Measurements from ENCODE around the gene RHOF. TPM values are rescaled to one million over a fixed set of nuclear protein-coding genes. Genes with fewer than 3 reads are reported as not detected.
"Not testable (repeated sequence)": the region's sequence is repeated elsewhere in the genome, so short reads cannot be mapped to it uniquely, and the experiment has no call there.

RHOF gene
- polyA plus RNA-seq, 12 donors: 0.43 to 23.3 (median 1.6) TPM; not detected in 1

DNA sequence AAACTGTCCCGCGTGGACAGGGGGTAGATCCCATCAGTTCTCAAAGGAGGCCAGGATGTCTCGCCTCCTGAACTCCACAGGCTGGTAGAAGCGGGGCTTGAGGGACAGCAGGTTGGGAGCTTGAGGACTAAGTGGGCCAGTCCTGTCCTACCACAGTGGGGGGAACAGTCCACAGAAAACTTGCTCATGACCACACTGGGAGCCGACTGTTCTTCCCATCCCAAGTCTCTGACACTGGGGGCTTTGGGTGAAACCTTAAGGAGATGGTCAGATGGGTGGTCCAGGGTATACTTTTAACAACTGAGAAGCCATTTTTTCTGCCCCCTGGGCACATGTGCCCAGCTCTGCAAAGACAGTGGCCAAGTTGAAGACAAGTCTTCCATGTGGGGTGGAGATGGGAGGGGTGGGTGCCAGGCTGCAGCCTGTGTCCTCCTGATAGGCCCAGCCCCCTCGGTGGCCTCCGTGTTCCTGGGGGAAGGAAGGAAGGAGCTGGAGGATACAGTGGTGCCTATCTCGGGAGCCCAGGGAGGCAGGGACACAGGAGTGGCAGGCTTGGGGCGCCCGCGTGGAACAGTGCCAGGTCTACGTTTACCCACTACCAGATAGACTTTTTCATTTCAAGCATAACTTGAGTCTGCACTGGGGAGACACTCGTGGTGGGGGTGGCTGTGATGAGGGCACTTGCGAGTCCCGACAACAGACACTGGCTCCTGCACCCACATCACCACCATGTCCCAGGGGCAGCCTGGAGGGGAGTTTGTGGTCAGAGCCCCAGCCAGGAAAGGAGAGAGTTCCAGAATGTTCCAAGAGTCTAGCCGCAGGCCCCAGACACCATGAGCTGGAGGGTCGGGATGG is 14.7 kb downstream of the RHOF start:
- DNase-seq: no peak

DNA sequence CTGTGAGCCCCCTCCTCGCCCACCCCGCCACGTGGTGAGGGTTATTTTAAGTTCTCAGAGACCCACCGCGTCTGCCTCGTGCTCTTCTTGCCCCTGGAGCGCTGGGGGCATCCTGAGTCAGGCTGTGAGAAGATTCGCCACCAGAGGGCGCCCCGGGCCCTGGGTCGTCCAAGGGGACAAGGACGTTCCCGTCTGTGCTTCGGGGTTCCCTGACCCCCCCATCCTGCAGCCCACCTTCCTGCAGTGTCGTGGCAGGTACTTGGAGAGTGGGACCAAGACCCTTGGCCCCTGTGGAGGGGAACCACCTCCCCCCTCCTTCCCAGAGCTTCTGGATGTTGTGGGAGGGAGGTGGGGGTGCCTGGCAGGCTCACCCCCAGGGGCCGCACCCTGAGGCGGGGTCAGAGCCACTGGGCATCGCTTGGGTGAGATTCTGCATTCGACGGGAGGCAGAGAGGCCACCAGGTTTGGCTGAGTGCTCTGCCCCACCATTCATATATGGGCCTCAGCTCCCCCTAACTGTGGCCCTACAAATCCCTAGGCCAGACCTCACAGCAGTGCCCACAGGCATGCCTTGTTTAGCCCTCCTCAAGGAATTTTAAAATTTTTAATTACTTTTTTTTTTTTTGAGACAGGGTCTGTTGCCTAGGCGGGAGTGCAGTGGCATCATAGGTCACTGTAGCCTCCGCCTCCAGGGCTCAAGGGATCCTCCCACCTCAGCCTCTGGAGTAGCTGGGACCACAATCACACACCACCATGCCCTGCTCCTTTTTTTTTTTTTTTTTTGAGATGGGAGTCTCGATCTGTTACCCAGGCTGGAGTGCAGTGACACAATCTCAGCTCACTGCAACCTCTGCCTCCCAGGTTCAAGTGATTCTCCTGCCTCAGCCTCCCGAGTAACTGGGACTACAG is 17.0 kb downstream of the RHOF start:
- DNase-seq: no peak

DNA sequence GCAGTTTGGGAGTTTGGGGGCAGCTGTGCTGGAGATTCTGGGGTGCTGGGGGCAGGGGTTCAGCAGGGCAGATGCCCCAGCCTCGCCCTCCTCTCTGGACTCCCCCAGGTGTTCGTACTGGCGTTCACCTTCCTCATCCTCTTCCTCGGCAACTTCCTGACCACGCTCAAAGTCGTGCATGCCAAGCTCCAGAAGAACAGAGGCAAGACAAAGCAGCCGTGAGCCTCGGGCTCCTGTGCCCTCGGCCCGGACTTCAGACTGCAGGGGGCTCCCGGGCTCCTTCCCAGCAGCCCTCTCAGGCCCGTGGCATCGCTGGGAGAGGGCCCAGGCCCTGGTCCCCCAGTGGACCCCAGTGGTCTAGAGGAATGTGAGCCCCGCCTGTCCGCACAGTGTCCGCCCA is 18.0 kb downstream of the RHOF start:
- DNase-seq: no peak

DNA sequence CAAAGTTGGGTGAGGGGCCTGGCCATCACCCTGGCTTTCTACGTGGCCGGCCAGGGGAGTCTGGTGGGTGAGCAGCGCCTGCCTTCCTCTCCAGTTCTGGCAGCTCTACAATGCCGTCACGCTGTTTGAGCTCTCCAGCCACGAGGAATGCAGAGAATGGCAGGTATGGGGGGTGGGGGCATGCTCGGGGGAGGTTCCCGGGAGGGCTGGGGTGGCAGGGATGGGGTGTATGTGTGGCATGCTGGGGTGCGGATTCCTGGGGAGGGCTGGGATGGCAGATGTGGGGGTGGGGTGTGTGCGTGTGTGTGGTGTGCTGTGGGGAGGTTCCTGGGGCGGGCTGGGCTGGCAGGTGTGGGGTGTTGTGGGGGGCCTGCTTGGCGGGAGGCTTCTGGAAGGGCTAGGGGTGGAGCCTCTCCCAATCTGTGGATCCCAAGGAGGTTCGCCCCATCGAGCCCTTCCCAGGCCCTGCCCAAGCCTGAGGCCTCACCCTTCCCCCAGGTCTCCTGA is 18.5 kb downstream of the RHOF start:
- no peak for DNase-seq

DNA sequence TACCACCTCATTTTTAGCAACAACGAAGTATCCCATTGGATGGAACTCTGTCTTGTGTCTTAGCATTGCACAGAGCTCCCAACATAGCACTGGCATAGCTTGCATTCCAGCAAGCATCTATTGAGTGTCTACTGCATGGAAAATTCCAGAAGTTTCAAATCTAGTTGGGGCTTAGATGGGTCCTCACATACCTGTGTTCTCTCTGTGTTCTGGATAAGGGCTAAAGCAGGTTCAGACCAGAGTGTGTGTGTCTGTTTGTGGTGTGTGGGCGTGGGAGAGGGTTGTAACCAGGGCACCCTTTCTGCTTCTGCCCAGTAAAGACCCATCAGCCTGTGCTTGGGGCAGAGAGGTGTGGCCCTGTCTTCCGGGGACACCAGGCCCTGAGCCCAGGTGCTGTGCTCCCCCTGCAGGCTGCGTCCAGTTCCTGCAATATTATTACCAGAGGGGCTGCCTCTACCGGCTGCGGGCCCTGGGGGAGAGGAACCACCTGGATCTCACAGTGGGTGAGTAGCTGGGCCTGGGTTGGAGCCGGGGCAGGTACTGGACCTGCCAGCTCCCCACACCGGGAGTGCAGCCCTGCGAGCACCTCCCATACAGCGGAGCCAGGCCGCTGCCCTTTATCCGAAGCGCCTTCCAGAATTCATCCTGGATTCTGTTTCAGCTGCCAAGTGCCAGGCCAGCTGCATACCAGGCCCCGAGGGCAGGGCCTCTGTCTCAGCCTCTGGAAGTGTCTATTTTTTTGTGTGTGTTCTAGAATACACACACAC is 20.3 kb downstream of the RHOF start:
- no peak for DNase-seq

DNA sequence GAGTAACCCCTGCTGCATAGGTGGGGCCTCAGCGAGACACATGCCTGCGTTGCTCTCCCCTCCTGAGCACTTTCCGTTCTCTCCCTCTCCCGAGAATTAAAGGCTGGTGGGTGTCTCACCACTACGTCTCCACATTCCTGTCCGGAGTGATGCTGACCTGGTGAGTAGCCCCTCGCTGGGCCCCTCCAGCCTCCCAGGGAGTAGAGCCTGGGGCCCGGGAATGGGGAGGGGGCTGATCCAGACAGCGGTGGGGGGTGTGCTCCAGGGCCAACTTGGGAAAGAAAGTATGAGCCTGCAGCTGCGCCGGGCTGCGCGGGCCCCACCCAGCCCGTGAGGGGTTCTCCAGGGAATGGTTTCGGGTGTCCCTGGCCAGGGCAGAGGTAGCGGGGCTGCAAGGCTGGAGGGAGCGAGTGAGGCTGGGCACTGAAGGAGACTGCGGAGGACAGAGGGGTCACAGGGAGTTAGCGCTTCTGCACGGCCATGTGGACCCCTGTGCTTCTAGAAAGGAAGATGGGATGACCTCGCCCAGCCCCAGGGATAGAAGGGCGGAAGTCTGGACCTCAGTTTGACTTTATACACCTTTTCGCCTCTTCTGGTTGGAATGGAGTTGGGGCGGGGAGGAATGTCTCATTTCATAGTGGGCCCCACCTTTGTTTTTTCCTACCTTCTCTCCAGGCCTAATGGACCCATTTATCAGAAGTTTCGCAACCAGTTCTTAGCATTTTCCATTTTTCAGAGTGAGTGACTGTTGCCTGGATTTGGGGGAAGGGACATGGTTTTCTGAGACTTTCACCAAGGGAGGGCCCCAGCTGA is 22.5 kb downstream of the RHOF start:
- DNase-seq: no peak

DNA sequence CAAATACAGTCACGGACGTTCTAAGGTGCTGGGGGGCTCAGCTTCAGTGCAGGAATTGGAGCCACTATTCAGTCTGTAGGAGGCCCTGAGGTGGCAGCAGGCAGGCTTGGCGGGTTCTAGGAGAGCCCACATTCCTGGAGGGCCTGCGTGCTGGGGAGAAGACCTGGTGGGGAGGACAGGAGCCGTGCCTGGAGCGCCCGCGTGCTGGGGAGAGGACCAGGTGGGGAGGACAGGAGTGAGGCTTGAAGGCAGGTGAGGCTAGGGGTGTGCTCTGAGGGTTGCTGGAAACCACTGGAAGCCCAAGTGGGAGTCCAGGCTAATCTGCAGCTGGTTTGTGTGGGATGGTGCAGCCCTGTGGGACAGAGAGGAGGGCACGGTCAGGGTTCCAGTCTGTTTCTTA is 23.1 kb downstream of the RHOF start:
- DNase-seq: no peak

DNA sequence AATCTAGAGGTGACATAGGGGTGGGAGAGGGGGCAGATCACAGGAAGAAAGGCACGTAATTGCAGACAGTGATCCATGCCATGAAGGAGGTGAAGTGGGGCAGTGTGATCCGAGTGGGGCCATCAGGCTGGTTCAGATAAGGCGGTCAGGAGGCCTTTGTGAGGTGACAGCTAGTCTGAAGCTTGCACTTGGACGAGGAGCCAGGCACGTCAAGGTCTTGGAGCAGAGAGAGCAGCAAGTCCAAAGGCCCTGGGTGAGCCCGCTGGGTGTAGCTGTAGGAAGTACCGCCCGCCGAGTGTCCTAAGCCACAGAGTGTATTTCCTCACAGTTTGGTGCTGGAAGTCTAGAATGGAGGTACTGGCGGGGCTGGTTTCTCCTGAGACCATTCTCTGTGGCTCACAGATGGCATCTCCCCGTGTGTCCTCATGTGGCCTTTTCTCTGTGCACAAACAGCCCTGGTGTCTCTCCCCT is 23.6 kb downstream of the RHOF start:
- DNase-seq: no peak

DNA sequence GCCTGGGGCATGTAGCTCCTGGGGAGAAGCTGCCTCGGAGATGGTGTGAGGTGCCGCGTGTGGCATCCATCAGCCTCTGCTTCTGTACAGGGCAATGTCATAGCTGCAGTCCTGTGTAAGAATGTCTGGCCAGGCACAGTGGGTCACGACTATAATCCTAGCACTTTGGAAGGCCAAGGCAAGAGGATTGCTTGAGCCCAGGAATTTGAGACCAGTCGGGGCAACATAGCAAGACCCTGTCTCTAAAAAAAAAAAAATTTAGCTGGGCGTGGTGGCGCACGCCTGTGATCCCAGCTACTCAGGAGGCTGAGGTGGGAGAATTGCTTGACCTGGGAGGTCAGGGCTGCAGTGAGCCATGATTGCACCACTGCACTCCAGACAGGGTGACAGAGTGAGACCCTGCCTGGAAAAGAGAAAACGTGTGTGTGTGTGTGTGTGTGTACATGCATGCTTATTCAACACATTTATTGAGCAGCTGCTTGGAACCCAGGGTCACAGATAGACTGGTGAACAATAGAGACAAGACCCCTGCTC is 24.1 kb downstream of the RHOF start:
- no peak for DNase-seq

DNA sequence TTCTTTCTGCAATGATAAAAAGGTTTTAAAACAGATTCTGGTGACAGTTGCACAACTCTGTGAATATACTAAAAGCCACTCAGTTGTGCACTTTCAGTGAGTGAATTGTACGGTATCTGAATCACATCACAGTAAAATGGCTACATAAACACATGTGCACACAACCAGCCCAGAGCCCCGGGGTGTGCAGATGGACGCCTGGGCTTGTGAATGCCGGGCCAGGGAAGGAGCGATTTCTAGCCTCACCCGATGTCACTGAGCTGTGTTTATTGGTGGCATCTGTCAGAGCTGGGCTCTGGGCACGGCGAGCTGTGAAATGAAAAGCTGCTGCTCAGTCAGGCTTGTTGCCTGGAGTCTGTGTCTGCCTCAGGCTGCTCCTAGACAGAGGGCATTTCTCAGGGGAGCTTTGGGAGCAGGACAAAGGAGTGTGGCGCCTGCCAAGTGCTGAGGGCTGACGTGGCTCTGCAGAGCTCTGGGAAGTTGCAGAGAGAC is 25.9 kb downstream of the RHOF start:
- no peak for DNase-seq

DNA sequence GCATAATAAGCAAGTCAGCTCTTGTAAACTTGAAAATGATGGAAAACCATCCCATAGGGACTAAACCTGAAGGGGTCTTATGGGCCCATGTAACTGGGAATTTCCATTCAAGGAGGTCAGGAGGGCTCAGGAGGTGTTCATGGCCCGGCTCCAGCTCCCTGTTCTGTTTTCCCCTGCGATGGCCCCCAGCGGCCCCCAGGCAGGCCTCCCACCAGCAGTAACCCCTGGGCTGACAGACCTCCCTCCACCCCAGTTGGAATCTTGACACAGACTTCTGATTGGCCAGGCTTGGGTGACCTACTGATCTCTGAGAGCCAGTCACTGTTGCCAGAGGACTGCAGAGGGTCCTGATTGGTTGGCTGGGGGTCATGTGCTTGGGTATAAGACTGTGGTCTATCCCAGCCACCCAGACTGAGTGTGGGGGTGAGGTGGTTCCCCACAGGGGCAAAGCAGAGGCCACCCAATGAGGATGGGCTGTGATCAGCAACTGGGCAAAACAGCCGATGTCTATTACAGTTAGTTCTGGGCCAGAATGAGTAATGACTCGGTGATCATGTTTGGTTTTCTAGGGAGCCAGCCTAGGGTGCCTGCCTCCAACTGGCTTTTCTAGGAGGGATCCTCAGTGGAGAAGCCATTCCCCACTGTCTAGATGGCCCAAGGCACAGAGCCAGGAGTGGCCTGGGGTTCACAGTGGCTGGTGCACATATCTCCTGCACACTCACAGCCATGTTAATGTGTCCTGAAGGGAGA is 27.0 kb downstream of the RHOF start:
- no peak for DNase-seq

DNA sequence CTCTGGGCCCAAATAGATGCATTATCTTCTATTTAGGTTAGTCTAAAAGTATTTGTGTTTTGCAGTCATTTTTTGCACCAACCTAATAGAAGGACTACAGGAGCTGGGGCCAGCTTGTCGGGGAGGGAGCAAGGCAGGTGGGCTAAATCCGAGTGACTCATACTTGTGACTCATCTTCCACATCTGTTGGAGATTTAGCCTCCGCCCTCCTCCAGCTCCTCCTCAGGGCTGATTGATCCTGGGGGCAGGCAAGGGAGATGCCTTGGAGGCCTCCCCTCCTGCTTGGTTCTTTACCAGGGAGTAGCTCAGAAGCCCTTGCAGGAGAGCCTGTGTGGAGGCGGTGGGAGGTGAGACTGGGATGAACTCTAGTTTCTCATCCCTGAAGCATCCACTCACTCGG is 27.9 kb downstream of the RHOF start:
- DNase-seq: no peak

DNA sequence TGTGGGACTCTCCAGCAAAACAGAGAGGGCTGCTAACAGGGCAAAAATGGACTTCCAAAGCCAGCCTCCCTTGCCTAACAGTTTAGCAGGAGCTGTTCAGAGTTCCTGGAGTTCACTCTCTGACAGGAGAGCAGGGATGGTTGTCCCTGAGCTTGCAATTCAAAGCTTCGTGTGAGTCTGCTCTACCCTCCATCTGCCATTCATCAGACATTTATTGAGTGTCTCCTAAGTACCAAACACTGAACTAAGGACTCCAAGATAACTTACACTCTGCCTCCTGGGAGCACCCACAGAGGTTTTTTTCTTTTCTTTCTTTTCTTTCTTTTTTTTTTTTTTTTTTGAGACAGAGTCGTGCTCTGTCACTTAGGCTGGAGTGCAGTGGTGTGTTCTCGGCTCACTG is 28.7 kb downstream of the RHOF start:
- no peak for DNase-seq

DNA sequence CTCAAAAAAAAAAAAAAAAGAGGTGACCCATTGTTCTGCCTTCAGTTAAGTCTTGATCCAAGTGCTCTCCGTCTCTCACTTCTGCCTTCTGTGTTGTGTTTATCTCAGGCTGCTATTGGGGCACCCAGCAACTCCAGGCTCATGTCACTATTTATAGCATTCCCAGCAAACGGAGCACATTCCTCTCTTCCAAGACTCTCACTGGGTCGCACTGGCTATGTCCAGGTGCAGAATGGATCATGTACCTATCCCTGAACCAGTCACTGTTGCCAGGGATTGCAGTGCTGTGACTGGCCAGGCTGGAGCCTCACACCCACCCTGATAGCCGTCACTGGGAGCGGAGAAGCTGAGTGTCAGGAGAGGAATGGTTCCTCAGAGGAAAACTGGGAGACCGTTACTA is 31.2 kb downstream of the RHOF start:
- peak; percentile 51 for DNase-seq

DNA sequence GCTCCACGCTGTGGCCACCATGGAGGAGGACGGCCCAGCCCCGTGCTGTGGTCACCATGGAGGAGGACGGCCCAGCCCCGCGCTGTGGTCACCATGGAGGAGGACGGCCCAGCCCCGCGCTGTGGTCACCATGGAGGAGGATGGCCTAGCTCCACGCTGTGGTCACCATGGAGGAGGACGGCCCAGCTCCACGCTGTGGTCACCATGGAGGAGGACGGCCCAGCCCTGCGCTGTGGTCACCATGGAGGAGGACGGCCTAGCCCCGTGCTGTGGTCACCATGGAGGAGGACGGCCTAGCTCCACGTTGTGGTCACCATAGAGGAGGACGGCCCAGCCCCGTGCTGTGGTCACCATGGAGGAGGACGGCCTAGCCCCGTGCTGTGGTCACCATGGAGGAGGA is 35.0 kb downstream of the RHOF start:
- not testable (repeated sequence) for DNase-seq

DNA sequence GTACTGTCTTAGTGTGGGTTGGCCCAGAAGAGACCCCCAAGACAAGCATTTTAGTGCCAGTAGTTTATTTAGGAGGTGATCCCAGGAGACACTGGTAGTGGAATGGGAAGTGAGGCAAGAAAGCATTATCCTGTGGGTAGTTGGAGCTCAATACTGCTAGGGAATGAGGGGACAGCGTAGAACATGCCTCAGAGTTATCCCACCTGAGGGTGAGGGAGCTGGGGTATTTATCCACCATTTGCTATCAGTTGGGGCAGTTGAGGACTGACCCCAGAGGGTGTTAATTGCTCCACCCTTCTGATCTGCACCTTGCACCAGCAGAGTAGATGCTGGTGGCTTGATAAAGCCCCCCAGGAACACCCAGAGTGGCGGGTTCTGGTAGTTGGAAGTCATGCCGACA is 37.9 kb downstream of the RHOF start:
- DNase-seq: no peak

DNA sequence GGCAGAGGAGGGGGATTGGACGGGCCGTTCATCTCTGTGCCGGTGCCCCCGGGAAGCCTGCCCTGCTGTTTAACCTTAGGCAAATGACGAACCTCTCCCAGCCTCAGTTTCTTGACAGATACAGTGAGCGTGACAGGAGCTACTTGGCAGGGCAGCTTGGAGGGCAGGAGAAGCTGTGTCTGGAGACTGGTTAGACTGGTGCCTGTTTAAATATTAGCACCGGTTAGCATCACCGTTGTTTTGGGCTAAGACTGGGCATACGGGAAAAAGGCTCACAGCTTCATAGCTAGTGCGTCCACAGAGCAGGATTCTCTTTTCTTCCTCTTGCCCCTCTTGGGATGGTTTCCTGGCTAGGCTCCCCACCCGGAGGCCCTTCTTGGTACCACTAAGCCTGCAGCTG is 38.7 kb downstream of the RHOF start:
- no peak for DNase-seq

DNA sequence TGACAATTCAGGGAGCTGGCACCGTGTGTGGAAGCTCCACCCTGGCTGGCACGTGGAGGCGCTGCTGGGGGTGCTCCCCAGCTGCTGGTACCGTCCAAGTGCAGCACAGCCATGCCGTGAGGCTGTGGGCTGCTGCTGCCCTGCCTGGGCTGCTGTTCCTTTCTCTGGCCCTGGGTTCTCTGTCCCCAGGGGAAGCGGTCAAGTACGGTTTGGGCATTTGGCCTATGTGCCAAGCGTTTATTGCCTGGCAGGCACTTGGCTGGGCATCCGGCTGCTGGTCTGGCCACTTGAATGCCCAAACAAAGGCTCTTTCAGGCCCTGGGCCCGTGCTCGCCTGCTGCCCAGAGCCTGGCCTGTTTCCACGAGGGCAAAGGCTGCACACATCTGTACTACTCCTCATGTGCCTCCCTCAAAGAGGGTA is 39.6 kb downstream of the RHOF start:
- DNase-seq: no peak

DNA sequence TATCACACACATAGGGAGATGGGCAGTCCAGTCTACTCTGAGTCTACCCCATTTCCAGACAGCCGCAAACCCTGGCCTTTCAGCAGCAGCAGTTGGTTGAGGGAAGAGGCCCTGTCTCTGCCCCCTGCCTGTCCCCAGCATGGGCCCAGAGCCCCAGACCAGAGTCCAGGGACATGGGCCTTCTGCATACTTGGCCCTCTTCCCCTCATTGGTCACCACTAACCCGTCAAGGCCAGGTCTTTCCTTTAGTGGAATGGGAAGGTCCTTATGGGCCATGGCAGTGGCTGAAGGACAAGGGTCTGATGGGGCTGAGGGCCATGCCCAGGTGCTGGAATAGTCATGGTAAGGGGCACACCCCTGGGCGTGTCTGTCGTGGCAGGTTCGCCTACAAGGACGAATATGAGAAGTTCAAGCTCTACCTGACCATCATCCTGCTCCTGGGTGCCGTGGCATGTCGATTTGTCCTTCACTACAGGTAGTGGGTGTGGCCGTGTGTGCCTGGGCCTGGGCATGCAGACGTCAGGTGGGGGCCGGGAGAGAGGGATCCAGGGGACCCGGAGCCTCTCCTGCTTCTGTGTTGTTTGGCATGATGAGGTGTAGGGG is 41.6 kb downstream of the RHOF start:
- no peak for DNase-seq
